HS-5 (cell line): ENCODE results near the gene TIMM13.

Source experiments
- DNase-seq: peaks from one replicate; pipeline ENCODE4 v3.0.0-alpha.2; 2012; ENCODE audit warnings: low read depth

The TIMM13 gene

DNA sequence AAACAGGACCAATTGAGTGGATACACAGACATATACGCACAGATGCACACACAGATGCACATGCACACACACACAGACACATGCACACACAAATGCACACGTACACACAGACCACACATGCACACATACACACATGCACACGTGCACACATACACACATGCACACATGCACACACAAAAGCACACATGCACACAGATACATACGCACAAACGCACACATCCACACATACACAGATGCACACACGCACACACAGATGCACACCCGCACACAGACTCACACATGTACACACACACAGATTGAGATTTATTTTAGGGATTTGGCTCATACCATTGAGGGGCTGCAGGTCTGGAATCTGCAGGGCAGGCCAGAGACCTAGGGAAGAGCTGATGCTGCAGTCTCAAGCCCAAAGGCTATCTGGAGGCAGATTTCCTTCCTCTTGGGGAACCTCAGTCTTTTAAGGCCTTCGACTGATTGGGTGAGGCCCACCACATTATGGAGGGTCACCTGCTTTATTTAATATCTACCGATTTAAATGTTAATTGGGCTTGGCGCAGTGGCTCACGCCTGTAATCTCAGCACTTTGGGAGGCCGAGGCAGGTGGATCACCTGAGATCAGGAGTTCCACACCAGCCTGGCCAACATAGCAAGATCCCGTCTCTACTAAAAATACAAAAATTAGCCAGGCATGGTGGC, 44.7 kb downstream of the TIMM13 start:
- no peak for DNase-seq

GRCh38 chr19:2381148-2381820, 46.1 kb downstream of the TIMM13 start:
- DNase-seq: no peak

DNA sequence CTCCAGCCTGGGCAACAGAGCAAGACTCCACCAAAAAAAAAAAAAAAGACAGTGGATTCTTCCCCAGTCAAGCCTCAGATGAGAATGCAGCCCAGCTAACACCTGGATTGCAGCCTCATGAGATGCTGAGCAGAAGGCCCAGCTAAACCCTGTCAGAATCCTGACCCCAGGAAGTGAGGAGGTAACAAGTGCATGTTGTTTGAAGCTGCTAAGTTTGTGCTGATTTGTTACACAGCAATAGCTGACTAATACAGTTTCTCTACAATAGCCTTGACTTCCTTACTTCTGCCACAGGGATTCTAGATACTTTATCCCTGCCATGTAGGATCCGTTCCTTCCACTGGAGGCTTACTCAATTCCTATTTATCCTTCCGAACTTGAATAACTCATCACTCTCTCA, 46.8 kb downstream of the TIMM13 start:
- no peak for DNase-seq

DNA sequence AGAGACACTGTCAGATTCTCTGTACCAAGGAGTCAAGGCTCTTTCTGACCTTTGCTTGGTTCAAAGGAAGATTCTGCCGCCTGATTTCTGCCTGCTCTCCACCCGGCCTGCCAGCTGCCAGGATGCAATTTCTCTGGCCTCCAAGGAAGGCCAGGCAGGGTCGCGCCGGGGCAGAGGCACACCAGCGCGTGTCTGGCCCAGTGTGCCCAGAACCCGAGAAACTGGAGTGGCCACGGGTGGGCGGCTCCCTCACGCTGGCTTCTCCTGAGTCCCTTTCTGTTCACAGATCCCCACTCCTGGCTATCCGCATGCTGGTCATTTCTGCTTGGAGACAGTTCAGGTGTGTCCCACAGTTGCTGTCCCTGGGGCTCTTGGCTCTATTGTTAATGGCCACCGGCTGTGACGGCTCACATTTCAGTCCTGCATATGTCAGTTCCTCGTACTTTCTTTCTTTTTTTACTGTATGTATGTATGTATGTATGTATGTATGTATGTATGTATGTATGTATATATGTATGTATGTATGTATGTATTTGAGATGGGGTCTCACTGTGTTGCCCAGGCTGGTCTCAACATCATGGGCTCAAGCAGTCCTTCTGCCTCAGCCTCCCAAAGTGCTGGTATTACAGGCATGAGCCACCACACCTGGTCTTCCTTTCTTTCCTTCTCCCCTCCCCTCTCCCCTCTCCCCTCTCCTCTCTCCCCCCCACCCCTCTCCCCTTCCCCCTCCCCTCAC, 50.4 kb downstream of the TIMM13 start:
- DNase-seq: no peak
